WTC11 (cell line): ENCODE results near the gene CCDC12. TPM values are rescaled to one million over a fixed set of nuclear protein-coding genes. Genes with fewer than 3 reads are reported as not detected.

Source experiments
- ATAC-seq: fragments of 200-7000 bp; cut with Tn5 transposase; 2 replicates; pipeline ENCODE4 v1.10.0; 2021; ENCODE audit warnings: mild to moderate bottlenecking, moderate library complexity
- CTCF ChIA-PET: fragments of 300-600 bp; sonication (Branson Sonifier 250); formaldehyde crosslinking; loops from one replicate; lab custom pipeline; 2021; ENCODE audit warnings: antibody characterized with exemption; lab: Charles Lee
- POLR2A ChIA-PET: fragments of 350-600 bp; sonication (Branson Sonifier 250); formaldehyde crosslinking; loops from one replicate; lab custom pipeline; 2021; ENCODE audit warnings: antibody characterized with exemption; lab: Charles Lee
- DNase-seq: peaks from one replicate; pipeline ENCODE4 v3.0.0; 2021; ENCODE audit warnings: low spot score
- H3K27ac Mint-ChIP-seq: 2 replicates; pipeline ENCODE4 v1.8.0; 2021; ENCODE audit warnings: mixed read lengths
- H3K27me3 Mint-ChIP-seq: 2 replicates; pipeline ENCODE4 v1.8.0; 2021; ENCODE audit warnings: low read depth, mild to moderate bottlenecking, moderate library complexity, mixed read lengths
- H3K36me3 Mint-ChIP-seq: 2 replicates; pipeline ENCODE4 v1.8.0; 2021; ENCODE audit warnings: mixed read lengths
- H3K4me1 Mint-ChIP-seq: 2 replicates; pipeline ENCODE4 v1.8.0; 2022; ENCODE audit warnings: mixed read lengths
- H3K4me3 Mint-ChIP-seq: 2 replicates; pipeline ENCODE4 v1.8.0; 2021; ENCODE audit warnings: mild to moderate bottlenecking, moderate library complexity, mixed read lengths
- H3K9me3 Mint-ChIP-seq: 2 replicates; pipeline ENCODE4 v1.8.0; 2021; ENCODE audit warnings: mixed read lengths
- ATF1 ChIP-seq: sonication (generic); formaldehyde crosslinking; IDR thresholded peaks from 2 replicates; pipeline ENCODE4 v1.8.1; 2023; ENCODE audit warnings: mild to moderate bottlenecking, moderate library complexity, missing genetic modification reagents
- FOXK1 ChIP-seq: sonication (generic); formaldehyde crosslinking; IDR thresholded peaks from 2 replicates; pipeline ENCODE4 v1.8.0; 2022; ENCODE audit warnings: mild to moderate bottlenecking, moderate library complexity, missing genetic modification reagents
- FOXP1 ChIP-seq: sonication (generic); formaldehyde crosslinking; IDR thresholded peaks from 2 replicates; pipeline ENCODE4 v1.8.0; 2022; ENCODE audit warnings: missing genetic modification reagents, mild to moderate bottlenecking, moderate library complexity, borderline replicate concordance
- JUN ChIP-seq: sonication (generic); formaldehyde crosslinking; IDR thresholded peaks from 2 replicates; pipeline ENCODE4 v1.8.0; 2023; ENCODE audit warnings: mild to moderate bottlenecking, missing genetic modification reagents
- MXD4 ChIP-seq: fragments of 250-450 bp; sonication (Bioruptor Pico); IDR thresholded peaks from 2 replicates; pipeline ENCODE4 v1.8.0; 2021; ENCODE audit warnings: mild to moderate bottlenecking, moderate library complexity, borderline replicate concordance
- NR2C2 ChIP-seq: sonication (generic); formaldehyde crosslinking; IDR thresholded peaks from 2 replicates; pipeline ENCODE4 v1.8.0; 2022; ENCODE audit warnings: mild to moderate bottlenecking, missing genetic modification reagents
- PRRX2 ChIP-seq: fragments of 250-450 bp; sonication (Bioruptor Pico); IDR thresholded peaks from 2 replicates; pipeline ENCODE4 v1.8.0; 2021; ENCODE audit warnings: mild to moderate bottlenecking
- SMAD3 ChIP-seq: sonication (generic); formaldehyde crosslinking; IDR thresholded peaks from 2 replicates; pipeline ENCODE4 v1.8.0; 2022; ENCODE audit warnings: missing genetic modification reagents, mild to moderate bottlenecking, borderline replicate concordance
- SOX15 ChIP-seq: fragments of 250-450 bp; sonication (Bioruptor Pico); IDR thresholded peaks from 2 replicates; pipeline ENCODE4 v1.9.0; 2021; ENCODE audit warnings: mild to moderate bottlenecking
- TEAD4 ChIP-seq: sonication (generic); formaldehyde crosslinking; IDR thresholded peaks from 2 replicates; pipeline ENCODE4 v1.8.0; 2022; ENCODE audit warnings: mild to moderate bottlenecking, missing genetic modification reagents
- ZNF121 ChIP-seq: sonication (generic); formaldehyde crosslinking; IDR thresholded peaks from 2 replicates; pipeline ENCODE4 v1.8.0; 2023; ENCODE audit warnings: missing genetic modification reagents
- ZNF138 ChIP-seq: sonication (generic); formaldehyde crosslinking; conservative IDR thresholded peaks from 2 replicates; pipeline ENCODE4 v1.8.1; 2022; ENCODE audit warnings: mild to moderate bottlenecking, moderate library complexity, missing genetic modification reagents
- ZNF232 ChIP-seq: sonication (generic); formaldehyde crosslinking; IDR thresholded peaks from 2 replicates; pipeline ENCODE4 v1.8.0; 2022; ENCODE audit warnings: mild to moderate bottlenecking, missing genetic modification reagents
- ZNF263 ChIP-seq: sonication (generic); formaldehyde crosslinking; IDR thresholded peaks from 2 replicates; pipeline ENCODE4 v1.8.1; 2022; ENCODE audit warnings: low read depth, mild to moderate bottlenecking, moderate library complexity, missing genetic modification reagents
- ZNF396 ChIP-seq: fragments of 250-450 bp; sonication (Bioruptor Pico); IDR thresholded peaks from 2 replicates; pipeline ENCODE4 v1.8.0; 2021; ENCODE audit warnings: mild to moderate bottlenecking, moderate library complexity, borderline replicate concordance
- total RNA-seq: library from RNA; stranded (reverse); gene quantifications from 3 replicates; pipeline ENCODE4 v1.2.3, GENCODE V29; 2021
- TF ChIP-seq, protein P1 (sequence below): sonication (generic); formaldehyde crosslinking; IDR thresholded peaks from 2 replicates; pipeline ENCODE4 v1.8.1; 2023; ENCODE audit warnings: mild to moderate bottlenecking, moderate library complexity, missing genetic modification reagents
- TF ChIP-seq, protein P2 (sequence below): sonication (generic); formaldehyde crosslinking; IDR thresholded peaks from 2 replicates; pipeline ENCODE4 v1.8.0; 2022; ENCODE audit warnings: mild to moderate bottlenecking, missing genetic modification reagents
- TF ChIP-seq, protein P3 (sequence below): sonication (generic); formaldehyde crosslinking; IDR thresholded peaks from 2 replicates; pipeline ENCODE4 v1.8.0; 2022; ENCODE audit warnings: mild to moderate bottlenecking, missing genetic modification reagents
- TF ChIP-seq, protein P4 (sequence below): sonication (generic); formaldehyde crosslinking; IDR thresholded peaks from 2 replicates; pipeline ENCODE4 v1.8.1; 2022; ENCODE audit warnings: low read depth, mild to moderate bottlenecking, moderate library complexity, missing genetic modification reagents, borderline replicate concordance
- TF ChIP-seq, protein P5 (sequence below): sonication (generic); formaldehyde crosslinking; IDR thresholded peaks from 2 replicates; pipeline ENCODE4 v1.8.1; 2023; ENCODE audit warnings: mild to moderate bottlenecking, missing genetic modification reagents, moderate library complexity
- TF ChIP-seq, protein P6 (sequence below): sonication (generic); formaldehyde crosslinking; IDR thresholded peaks from 2 replicates; pipeline ENCODE4 v1.8.1; 2022; ENCODE audit warnings: low read depth, missing genetic modification reagents, borderline replicate concordance

Gene CCDC12
- total RNA-seq, 1 experiment from 2014 or later: 59.1 TPM

DNA sequence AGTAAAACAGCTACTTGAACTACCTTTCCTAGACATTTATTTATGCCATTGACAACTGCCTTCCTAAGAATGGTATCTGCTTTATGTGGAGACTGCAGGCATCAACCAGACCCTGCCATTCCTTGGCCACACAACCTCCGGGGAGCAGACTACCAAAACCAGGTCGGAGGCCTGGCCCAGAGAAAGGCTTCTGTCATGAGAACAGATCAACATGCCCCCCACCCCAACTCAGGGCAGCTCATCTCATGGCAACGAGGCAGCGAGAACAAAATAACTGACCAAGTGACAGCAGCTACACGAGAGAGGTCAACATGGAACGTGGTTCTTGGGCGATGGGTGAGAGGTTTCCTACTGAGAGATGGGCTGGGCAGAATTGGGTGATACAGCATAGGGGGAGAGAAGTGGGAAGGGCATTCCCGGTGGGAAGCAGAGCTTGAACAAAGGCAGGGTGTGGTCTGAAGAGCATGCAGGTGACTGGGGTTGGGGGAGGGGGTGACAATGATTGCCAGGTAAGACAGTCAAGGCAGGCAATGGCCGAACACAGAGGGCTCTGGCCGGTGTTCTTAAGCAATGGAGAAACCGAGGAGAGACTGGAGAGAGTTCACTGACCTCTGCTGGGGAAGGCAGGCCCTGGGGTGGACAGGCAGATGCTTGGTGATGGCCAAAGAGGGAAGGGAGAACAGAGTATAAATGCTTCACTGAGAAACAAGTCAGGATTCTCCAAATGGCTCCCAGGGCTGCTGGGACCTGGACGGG lies 33.9 kb downstream of the CCDC12 start:
- H3K36me3 Mint-ChIP-seq: peaks cover 18% of the 10 kb centered on the region
- no peak for ATAC-seq
- CTCF ChIA-PET: interaction anchor here (0.6 to 2.0 kb wide), 5 partner anchors 19 to 478 kb away, joined by 3 to 9 read pairs (median 3); no protein-coding TSS in a partner anchor
- peak overlapping the region; percentile 15; the same call in 1 of the 2 replicates for H3K27ac Mint-ChIP-seq
- TF ChIP-seq NR2C2 (CRISPR knock-in tag) (no peak), PRRX2 (CRISPR knock-in tag) (no peak), ZNF396 (CRISPR knock-in tag) (no peak), JUN (CRISPR knock-in tag) (no peak)
- TF ChIP-seq, protein P1, sequence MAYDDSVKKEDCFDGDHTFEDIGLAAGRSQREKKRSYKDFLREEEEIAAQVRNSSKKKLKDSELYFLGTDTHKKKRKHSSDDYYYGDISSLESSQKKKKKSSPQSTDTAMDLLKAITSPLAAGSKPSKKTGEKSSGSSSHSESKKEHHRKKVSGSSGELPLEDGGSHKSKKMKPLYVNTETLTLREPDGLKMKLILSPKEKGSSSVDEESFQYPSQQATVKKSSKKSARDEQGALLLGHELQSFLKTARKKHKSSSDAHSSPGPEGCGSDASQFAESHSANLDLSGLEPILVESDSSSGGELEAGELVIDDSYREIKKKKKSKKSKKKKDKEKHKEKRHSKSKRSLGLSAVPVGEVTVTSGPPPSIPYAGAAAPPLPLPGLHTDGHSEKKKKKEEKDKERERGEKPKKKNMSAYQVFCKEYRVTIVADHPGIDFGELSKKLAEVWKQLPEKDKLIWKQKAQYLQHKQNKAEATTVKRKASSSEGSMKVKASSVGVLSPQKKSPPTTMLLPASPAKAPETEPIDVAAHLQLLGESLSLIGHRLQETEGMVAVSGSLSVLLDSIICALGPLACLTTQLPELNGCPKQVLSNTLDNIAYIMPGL: no peak
- TF ChIP-seq, protein P2, sequence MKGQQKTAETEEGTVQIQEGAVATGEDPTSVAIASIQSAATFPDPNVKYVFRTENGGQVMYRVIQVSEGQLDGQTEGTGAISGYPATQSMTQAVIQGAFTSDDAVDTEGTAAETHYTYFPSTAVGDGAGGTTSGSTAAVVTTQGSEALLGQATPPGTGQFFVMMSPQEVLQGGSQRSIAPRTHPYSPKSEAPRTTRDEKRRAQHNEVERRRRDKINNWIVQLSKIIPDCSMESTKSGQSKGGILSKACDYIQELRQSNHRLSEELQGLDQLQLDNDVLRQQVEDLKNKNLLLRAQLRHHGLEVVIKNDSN: no peak
- TF ChIP-seq, protein P3, sequence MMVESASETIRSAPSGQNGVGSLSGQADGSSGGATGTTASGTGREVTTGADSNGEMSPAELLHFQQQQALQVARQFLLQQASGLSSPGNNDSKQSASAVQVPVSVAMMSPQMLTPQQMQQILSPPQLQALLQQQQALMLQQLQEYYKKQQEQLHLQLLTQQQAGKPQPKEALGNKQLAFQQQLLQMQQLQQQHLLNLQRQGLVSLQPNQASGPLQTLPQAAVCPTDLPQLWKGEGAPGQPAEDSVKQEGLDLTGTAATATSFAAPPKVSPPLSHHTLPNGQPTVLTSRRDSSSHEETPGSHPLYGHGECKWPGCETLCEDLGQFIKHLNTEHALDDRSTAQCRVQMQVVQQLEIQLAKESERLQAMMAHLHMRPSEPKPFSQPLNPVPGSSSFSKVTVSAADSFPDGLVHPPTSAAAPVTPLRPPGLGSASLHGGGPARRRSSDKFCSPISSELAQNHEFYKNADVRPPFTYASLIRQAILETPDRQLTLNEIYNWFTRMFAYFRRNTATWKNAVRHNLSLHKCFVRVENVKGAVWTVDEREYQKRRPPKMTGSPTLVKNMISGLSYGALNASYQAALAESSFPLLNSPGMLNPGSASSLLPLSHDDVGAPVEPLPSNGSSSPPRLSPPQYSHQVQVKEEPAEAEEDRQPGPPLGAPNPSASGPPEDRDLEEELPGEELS (CRISPR knock-in tag): no peak
- TF ChIP-seq, all 79 proteins: peak for 0
- H3K4me3 Mint-ChIP-seq: no peak overlapping the region
- POLR2A ChIA-PET: interaction anchor here (0.7 kb wide), 1 partner anchor 86 kb away, joined by 3 read pairs; no protein-coding TSS in a partner anchor
- H3K9me3 Mint-ChIP-seq: no peaks in the 10 kb centered on the region
- no peak for DNase-seq
- no peaks in the 10 kb centered on the region for H3K27me3 Mint-ChIP-seq
- peaks cover 54% of the 10 kb centered on the region for H3K4me1 Mint-ChIP-seq

DNA sequence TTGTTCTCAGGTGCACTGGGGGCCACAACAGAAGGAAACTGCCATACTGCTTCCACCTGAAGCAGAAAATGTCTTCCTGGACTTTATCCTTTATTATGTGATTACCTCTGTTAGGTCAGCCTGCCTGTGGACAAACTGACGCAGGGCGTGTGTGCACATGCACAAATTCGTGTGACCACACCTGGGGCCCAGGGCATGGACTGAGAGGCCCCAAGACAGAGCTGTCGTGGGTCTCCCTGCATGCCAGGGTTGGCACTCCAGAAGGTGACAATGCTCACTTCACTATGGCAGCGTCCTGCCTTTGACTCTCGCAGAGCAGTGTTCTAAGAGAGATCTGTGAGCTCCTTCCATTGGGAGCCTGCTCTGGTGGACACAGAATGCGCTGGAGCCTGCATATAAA lies 34.5 kb downstream of the CCDC12 start:
- DNase-seq (no peak), ATAC-seq (no peak)
- Mint-ChIP-seq H3K36me3 (peaks cover 17% of the 10 kb centered on the region), H3K4me3 (no peak overlapping the region), H3K27me3 (no peaks in the 10 kb centered on the region), H3K9me3 (no peaks in the 10 kb centered on the region), H3K27ac (no peak overlapping the region), H3K4me1 (peaks cover 51% of the 10 kb centered on the region)
- ChIA-PET POLR2A (interaction anchor here (0.7 kb wide), 1 partner anchor 87 kb away, joined by 3 read pairs; no protein-coding TSS in a partner anchor), CTCF (interaction anchor here (0.6 to 1.3 kb wide), 3 partner anchors 18 to 50 kb away, joined by 3 to 9 read pairs (median 3); no protein-coding TSS in a partner anchor)
- no peak for TF ChIP-seq MXD4 (CRISPR knock-in tag)
- TF ChIP-seq FOXP1 (CRISPR knock-in tag): no peak
- no peak for TF ChIP-seq ZNF138
- TF ChIP-seq PRRX2 (CRISPR knock-in tag): no peak
- TF ChIP-seq, protein P4, sequence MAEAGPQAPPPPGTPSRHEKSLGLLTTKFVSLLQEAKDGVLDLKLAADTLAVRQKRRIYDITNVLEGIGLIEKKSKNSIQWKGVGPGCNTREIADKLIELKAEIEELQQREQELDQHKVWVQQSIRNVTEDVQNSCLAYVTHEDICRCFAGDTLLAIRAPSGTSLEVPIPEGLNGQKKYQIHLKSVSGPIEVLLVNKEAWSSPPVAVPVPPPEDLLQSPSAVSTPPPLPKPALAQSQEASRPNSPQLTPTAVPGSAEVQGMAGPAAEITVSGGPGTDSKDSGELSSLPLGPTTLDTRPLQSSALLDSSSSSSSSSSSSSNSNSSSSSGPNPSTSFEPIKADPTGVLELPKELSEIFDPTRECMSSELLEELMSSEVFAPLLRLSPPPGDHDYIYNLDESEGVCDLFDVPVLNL: no peak
- TF ChIP-seq TEAD4 (CRISPR knock-in tag): no peak
- no peak for TF ChIP-seq ZNF232 (CRISPR knock-in tag)
- no peak for TF ChIP-seq ZNF121 (CRISPR knock-in tag)
- TF ChIP-seq FOXK1 (CRISPR knock-in tag): no peak
- no peak for TF ChIP-seq SOX15 (CRISPR knock-in tag)
- no peak for TF ChIP-seq ZNF263 (CRISPR knock-in tag)
- no peak for TF ChIP-seq ATF1 (CRISPR knock-in tag)
- no peak for TF ChIP-seq SMAD3 (CRISPR knock-in tag)
- TF ChIP-seq, protein P5, sequence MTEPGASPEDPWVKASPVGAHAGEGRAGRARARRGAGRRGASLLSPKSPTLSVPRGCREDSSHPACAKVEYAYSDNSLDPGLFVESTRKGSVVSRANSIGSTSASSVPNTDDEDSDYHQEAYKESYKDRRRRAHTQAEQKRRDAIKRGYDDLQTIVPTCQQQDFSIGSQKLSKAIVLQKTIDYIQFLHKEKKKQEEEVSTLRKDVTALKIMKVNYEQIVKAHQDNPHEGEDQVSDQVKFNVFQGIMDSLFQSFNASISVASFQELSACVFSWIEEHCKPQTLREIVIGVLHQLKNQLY: no peak
- TF ChIP-seq, protein P6, sequence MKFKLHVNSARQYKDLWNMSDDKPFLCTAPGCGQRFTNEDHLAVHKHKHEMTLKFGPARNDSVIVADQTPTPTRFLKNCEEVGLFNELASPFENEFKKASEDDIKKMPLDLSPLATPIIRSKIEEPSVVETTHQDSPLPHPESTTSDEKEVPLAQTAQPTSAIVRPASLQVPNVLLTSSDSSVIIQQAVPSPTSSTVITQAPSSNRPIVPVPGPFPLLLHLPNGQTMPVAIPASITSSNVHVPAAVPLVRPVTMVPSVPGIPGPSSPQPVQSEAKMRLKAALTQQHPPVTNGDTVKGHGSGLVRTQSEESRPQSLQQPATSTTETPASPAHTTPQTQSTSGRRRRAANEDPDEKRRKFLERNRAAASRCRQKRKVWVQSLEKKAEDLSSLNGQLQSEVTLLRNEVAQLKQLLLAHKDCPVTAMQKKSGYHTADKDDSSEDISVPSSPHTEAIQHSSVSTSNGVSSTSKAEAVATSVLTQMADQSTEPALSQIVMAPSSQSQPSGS: no peak
